GM12891 (cell line): Measurements from ENCODE around the gene HSPA5.

Experiments used
- POLR2A ChIP-seq: IDR thresholded peaks from 2 replicates; pipeline ENCODE4 v1.6.1; 2011; ENCODE audit warnings: low read depth, low read length, control low read depth
- POLR2AphosphoS5 ChIP-seq: IDR thresholded peaks from 2 replicates; pipeline ENCODE4 v1.6.1; 2011; ENCODE audit warnings: low read depth, low read length, control low read depth
- SPI1 ChIP-seq: IDR thresholded peaks from 2 replicates; pipeline ENCODE4 v1.6.1; 2011; ENCODE audit warnings: low read depth, low read length, control low read depth
- TAF1 ChIP-seq: IDR thresholded peaks from 2 replicates; pipeline ENCODE4 v1.6.1; 2011; ENCODE audit warnings: low read depth, low read length, control low read depth

- TF ChIP-seq POLR2AphosphoS5 (no peak), POLR2A (no peak), SPI1 (no peak), TAF1 (no peak)
Observed at GRCh38 chr9:125271081-125271480, 29.9 kb upstream of the HSPA5 start.
